GM03348 (cell line): Measurements from ENCODE around the gene SYAP1.
"Not testable (repeated sequence)": the region's sequence is repeated elsewhere in the genome, so short reads cannot be mapped to it uniquely, and the experiment has no call there.

Experiments used
- DNase-seq: peaks from one replicate; pipeline ENCODE4 v3.0.0; 2012; ENCODE audit warnings: low spot score

The SYAP1 gene

DNA sequence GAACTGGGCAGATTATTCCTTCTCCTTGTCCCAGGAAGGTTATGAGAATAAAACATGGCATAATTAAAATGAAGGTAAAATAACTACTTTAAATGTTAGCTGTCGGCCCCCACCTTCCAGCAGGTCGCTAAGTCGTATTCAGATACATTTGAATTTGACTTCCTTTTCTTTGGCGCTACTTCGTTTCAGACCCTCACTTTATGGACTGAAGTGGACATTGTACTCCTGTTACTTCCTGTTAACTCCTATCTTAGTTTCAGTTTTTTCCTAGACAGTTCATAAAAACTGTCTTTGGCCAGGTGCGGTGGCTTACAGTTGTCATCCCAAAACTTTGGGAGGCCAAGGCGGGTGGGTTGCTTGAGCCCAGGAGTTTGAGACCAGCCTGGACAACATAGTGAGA, 5.7 kb downstream of the SYAP1 start:
- no peak for DNase-seq

DNA sequence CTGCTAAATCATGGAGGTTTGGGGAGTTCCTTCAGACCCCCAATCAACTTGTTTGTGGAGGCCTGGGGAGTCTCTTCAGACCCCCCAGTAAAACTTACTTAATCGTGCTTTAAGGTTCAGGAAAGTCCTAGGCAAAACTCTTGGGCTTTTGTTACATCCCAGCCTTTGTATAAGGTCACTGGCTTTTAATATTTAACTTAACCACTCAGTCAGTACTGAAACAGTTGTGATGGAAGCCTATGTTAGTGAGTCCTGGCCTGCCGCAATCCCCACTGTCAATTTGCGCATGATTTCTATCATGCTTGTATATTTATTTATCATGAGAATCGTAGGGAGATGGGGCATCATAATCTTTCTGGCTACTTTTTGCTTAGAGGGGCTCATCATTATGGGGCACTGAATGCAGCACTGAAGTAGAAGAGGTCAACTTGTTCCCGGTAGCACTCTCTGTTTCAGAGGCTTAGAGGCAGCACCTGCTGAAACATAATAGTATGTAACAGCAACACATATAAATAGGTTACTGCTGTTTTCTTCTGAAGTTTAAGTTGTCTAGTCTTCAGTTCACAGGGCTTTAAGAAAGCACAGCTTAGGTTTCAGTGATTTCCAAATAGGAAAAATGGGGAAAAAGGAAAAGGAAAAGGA, 7.1 kb downstream of the SYAP1 start:
- DNase-seq: not testable (repeated sequence)

DNA sequence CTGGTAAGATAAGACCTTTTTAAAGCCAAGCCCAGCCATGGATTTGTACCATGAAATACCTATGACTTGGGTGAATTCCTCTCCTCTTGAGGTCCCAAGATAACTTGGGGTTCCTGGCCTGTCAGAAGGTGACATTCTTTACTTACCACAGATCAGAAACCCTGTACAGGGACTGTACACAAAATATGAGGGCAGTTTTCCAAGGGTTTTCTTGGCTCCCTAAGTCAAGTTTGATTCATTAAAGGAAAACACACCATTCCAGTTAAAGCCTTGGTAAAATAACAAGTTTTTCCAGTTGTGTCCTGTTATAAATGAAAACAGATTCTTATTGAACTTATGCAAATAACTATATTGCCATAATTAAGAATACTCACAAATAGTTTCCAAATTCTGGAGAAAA, 8.2 kb downstream of the SYAP1 start:
- DNase-seq: no peak

DNA sequence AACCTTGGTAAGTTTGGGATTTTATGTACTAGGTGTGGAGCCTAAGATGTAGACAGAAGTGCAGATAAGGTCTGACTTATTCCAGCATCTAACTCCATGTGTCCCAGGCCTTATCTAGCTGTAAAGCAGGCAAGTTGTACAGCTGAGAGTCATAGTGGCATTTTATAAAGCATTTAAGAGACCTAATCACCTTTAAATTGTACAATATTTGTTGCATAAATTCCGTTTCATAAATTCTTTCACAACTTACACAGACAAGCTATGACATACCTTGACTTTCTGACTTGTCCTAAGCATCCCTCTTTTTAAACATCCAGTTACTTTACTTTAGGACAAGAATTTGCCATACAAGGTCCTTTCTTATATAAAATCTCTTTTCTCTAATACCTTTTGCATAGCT, 11.0 kb downstream of the SYAP1 start:
- DNase-seq: no peak

DNA sequence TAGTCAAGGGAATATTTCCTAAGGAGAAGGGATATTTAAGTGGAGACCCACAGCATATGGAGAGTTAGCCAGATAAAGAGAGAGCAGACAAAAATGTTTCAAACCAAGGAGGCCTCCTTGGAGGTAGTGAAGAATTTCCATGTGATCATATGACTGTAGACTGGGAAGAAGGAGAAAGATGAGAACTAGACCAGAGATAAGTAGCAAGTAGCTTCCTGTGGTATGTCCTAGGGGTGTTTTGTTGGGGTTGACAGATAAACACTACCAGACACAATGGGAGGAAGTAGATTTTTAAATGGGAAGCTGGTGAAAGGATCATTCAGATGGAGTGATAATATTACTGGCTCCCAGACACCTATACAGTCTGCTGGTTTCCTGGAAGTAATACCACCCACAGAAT, 13.6 kb downstream of the SYAP1 start:
- DNase-seq: no peak

DNA sequence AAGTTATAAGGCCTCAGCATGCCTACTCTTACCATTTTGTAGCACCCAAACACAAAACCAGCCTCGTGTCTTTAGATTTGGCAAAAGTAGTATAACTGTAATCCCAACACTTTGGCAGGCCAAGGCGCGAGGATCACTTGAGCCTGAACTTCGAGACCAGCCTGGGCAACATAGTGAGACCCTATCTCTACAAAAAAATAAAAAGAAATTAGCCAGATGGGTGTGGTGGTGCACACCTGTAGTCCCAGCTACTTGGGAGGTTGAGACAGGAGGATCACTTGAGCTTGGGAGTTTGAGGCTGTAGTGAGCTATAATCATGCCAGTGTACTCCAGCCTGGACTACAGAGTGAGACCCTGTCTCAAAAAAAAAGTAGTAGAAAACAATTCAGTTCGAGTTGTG, 17.6 kb downstream of the SYAP1 start:
- DNase-seq: no peak

DNA sequence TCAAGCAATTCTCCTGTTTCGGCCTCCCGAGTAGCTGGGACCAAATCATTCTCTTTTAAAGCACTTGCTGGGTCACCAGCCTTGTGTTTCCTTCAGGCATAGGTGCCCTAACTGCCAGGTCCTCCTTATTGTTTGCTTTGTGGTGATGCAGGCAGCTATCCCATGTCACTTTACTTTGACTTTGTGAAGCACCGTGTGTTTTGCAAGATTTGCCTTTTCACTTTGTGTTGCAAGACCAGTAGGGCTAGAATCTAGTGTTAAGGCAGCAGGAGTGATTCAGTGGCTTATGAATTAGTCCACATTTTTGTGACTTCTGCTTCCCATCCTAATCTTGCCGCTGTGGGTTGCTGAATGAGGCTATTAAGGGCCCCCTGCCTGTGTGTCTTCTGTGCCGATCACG, 20.2 kb downstream of the SYAP1 start:
- no peak for DNase-seq

DNA sequence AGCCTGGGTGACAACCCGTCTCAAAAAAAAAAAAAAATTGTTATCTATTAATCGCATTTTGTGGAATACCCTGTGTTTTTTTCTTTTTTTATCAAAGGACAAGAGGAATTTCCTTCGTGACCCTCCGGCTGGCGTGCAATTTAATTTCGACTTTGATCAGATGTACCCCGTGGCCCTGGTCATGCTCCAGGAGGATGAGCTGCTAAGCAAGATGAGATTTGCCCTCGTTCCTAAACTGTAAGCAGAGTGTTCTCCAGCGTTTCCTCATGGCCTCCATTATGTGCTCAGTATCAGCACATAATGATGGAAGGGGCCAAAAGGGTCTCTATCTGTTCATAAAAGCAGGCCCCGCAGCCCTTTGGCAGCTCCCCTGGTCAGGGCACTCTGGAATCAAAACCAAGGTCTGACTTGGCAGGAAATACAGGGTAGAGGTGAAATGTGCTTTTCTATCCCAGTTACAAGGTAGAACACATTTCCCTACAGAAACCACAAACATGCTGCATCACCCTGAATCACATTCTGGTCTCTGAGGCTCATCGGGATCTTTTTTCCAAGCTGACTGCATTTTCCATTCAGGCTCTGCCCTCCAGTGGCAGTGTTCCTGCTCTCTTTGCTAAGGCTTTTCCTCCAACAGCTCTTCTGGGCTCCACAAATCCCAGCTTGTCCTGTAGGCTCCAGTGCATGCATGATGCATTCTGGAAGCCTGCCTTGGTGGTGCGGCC, 24.4 kb downstream of the SYAP1 start:
- peak; percentile 53 for DNase-seq

DNA sequence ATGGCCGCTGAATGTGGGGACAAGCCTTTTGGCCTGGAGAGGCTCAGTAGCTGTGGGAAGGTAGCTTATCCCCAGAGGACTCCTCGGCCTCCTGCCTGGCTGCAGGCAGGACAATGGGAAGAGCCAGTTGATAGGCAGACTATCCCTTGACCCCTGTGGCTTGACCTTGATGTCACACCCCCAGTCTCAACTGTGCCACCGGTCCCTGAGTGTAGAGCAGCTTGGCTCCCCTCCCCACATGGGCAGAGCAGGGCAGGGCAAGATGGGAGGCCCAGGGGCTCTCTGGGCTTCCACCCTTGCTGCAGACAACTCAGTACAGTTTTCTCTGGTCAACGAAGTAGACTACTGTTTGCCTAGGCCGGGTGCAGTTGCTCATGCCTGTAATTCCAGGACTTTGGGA, 25.7 kb downstream of the SYAP1 start:
- no peak for DNase-seq

DNA sequence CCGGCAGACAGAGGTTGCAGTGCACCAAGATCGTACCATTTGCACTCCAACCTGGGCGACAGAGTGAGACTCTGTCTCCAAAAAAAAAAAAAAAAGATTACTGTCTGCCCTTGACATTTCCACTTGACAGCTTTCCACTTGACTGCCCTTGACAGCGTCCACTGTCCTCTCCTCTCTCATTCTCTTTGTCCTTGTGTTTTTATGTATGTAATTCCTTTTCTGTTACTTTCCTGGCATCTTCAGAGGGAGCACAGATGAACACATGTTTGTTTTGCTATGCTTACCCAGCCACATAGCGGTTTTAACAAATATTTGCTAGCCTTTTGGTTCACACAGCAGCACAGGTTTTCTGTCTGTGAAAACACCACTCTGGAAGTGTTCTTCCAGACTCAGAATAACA, 26.2 kb downstream of the SYAP1 start:
- DNase-seq: no peak

DNA sequence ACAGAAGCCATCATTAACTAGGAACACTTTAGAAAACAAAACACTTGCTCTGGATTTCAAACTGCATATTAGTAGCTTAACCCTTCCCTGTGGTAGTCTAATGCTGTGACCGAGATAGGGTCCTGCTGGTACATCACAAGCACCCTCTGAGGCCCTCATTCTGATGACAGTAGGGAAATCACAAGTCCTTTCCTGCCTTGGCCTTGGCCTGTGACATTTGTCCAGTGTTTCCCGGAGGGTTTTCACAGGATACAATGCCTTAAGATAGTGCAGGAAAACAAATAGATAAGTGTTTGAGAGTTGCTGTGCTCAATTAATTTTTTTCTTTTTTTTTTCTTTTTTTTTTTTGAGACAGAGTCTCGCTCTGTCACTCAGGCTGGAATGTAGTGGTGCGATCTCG, 29.0 kb downstream of the SYAP1 start:
- no peak for DNase-seq

DNA sequence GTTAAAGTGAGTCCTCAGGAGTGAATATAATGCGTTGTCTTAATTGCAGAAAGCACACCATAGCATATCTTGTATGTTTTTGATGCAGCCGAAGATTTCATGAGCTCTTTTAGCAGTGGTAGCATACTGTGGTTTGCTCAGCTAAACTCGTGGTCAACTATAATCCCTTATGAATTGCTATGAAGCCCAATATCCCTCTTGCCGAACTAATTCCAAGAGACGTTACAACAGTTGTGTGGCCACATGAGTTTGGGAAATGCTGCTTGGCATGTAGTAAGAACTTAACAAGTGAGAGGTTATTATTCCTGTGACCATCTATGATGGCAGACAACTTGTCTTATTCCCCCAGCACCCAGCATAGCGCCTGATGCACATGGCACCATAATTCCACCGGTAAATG, 30.7 kb downstream of the SYAP1 start:
- no peak for DNase-seq

DNA sequence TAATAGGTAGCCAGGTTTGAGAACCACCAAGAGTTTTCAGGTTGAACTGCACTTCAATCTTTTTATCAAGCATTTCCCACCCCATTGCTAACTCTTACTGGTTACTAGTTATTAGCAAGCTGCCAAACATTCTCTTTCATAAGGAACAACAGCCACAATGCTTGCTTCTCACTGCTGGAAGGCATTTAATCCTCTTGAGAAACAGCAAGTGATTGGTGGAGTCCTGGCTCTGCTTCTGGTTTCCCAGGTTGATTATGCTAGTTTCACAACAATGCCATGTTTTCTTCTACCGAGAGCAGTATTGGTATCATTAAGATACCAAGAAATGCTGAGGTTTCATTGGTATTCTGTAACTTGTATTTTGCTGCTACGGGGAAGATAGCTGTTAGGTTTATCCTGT, 34.6 kb downstream of the SYAP1 start:
- DNase-seq: no peak

DNA sequence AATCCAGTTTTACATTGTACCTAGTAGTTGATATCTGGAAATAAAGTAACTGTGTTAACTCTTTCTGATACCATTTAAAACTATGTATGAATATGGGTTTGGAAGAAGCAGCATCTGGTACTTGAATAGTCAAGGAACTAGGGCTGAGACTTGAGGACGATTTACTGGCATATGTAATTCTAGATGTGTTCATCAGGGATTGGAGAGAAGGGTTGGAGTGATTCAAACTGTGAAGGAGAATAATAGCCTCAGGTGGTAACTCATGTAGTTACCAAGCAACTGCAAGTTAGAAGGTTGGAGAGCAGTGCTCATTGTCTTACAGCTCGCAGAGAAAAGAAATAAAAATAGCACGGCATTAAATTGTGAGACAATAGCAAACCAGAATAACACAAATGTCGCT, 37.3 kb downstream of the SYAP1 start:
- no peak for DNase-seq

DNA sequence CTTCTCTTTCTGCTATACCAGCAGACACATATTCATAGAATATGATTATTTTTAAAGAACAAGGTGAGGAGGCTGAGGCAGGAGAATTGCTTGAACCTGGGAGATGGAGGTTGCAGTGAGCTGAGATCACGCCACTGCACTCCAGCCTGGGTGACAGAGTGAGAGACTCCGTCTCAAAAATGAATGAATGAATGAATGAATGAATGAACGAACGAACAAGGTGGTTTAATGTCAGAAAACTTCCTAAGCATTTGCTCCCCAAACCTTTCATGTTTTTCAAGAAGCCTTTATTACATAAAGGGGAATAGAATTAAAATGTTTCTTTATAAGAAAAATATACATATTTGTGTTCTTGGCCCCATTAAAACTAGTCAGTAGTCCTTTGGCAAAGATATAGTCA, 42.1 kb downstream of the SYAP1 start:
- not testable (repeated sequence) for DNase-seq

DNA sequence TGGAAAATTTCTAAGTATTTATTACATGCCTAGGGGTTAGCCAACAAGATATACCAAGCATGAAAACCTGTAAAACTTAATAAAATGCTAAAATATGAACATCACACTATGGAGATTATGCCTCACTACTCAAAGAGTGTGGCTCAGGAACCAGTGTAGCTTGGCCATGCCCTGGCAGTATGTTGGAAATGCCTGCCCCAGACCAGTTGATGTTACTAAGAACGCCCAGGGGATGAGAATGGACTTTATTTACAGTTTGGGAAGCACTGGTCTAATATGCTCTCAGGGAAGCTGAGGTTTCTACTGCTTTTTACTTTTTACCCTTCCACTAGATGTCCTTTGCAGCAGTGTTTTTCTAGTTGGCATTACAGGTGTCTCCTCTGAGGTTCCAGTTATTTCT, 43.2 kb downstream of the SYAP1 start:
- DNase-seq: no peak

DNA sequence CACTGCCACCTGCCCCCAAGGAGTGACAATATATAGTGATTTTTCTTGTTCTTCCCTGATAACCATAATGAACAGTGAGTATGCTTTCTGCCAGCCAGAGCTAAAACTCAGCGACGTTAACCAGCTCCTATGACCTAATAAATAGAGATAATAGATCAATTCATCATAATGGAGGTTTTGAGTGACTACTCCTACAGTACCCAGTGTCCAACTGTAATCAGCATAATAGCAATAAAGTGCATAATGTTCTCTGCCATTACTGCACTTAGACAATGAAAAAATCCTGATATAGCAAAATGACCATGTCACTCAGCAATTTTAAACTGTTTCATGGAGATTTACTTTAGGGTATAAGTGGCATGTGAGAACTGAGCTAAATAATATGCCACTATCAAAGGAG, 46.2 kb downstream of the SYAP1 start:
- no peak for DNase-seq

DNA sequence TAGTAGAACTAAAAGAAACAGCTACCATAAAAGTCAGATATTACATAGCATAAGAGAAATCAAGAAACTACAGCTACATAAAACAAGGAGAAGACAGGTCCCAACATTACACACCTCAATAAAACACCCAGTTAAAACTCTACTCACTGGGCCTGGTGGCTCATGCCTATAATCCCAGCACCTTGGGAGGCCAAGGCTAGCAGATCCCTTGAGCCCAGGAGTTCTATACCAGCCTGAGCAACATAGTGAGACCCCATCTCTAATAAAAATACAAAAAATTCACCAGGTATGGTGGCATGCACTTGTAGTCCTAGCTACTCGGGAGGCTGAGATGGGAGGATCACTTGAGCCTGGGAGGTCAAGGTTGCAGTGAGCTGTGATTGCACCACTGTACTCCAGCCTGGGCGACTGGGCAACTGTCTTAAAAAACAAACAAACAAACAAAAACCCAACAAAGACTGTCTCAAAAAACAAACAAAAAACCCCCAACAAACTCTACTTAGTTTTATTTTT, 51.6 kb downstream of the SYAP1 start:
- DNase-seq: no peak

DNA sequence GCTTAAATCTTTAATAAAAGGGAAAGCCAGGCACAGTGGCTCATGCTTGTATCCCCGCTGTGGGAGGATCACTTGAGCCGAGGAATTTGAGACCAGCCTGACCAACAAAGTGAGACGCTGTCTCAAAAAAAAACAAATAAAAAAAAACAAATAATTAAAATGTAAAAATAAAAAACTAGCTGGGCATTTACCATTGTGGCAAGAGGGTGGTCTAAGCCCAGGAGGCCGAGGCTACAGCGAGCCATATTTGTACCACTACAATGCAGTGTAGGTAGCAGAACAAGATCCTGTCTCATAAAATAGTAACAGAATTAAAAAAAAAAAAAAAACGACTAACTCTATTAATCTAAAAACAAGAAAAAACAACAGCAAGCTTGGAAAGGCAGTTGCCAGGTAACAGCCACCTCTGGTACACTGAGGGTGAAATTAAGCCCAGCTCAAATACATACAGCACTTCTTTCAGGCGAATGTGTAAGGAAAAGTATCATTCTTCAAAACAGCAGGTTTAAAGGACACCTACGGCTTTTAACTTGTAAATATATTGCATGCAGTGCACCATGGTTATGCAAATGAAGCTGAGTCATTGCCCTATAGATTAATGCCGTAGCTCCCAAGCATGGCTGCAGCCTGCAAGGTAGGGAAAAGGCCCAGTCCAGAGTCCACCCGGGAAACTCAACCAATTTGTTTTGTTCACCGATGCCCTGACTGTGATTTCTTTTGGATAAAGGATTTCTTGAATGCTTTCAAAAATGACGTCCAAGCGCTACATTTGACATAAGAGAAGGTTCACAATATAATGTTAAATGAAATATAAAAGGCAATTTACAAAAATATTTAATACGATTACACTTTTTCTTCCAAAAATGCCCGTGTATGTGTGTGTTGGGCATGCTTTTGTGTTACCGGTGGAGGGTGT, 52.3 kb downstream of the SYAP1 start:
- DNase-seq: no peak

DNA sequence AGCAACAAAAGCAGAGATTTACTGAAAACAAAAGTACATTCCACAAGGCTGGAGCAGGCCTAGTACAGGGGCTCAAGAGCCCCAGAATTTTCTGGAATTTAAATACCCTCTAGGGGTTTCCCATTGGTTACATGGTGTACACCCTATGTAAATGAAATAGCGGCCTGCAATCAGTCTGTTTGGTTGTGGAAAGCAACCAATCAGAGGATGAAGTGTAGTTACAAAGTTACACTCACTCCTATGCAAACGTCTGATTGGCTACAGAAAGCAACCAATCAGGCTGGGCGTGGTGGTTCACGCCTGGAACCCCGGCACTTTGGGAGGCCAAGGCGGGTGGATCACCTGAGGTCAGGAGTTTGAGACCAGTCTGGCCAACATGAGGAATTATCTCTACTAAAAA, 53.0 kb downstream of the SYAP1 start:
- no peak for DNase-seq

DNA sequence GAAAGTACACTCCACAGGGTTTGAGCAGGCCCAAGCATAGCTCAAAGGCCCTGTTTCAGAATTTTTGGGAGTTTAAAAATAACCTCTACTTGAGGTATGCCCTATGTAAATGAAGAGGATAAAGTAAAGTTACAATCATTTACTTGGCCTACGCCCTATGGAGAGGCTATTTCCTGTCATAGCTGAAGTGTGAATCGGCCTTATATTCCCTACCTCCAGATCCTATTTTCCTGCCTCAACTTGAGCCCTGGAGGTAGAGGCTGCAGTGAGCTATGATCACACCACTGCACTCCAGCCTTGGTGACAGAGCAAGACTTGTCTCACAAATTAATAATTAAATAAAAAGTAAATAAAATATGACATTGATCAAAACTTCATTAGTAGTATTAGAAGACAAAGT, 55.3 kb downstream of the SYAP1 start:
- no peak for DNase-seq

DNA sequence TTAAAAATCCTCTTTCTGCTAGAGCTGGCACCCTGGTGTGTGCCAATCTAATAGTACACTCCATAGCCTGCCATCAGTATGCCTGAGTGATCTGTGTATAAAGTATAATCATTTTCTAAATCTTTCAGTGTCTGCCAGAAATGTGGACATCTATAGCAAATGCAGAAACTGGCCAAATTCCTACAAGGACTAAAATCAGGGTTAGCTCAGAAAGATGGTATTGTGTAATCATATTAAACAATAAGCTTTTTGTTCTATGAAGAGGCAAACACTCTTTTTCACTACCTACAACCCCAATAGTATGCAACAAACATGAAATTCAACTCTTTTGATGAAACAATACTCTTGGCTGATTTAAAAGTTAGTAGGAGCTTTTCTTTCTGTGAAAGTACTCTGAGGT, 59.1 kb downstream of the SYAP1 start:
- DNase-seq: no peak

DNA sequence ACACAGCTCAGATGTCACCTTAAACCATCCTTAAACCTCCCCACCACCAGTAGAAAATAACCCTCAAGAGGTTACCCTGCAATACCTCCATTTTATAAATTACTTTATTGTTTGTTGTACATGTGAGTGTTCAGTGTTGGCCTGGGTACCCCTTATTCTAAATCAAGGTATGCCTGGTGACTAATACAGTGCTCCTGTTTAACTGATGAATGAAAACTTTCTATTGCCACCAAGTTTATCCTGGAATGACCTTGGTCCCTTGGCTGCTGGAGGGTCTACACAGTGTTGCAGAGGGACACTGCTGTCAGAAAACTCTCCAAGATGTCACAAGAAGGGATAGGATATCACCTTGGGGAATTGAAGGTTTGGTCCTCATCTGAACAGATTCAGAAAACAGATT, 59.6 kb downstream of the SYAP1 start:
- no peak for DNase-seq
